Gastrocnemius medialis (tissue), 4 donors: ENCODE results near the gene DOK5. TPM values are rescaled to one million over a fixed set of nuclear protein-coding genes. Genes with fewer than 3 reads are reported as not detected.

Experiments used
- ATAC-seq, 2 donors: fragments of 150-250 bp; one replicate each; pipeline ENCODE4 v1.9.1; 2016
- DNase-seq, 2 donors: peaks; one replicate each; pipeline ENCODE4 v3.0.0-alpha.2; 2019
- H3K27ac ChIP-seq, 4 donors: fragments of 200-600 bp; sonication (generic); 1 replicate in 1 of 4; 2 replicates in 3 of 4; pipeline ENCODE4 v1.5.1; 2016 to 2018; ENCODE audit warnings: mild to moderate bottlenecking in 2 of 4, moderate library complexity in 1 of 4
- H3K27me3 ChIP-seq, 3 donors: fragments of 200-600 bp; sonication (generic) in 2 of 3; 1 replicate in 1 of 3; 2 replicates in 2 of 3; pipeline versions ENCODE4 v1.5.1 to v1.6.0; 2016 to 2019; ENCODE audit warnings: mild to moderate bottlenecking in 1 of 3, moderate library complexity in 1 of 3
- H3K36me3 ChIP-seq, 2 donors: fragments of 200-600 bp; sonication (generic) in 1 of 2; one replicate each; pipeline ENCODE4 v1.5.1; 2017 to 2018
- H3K4me1 ChIP-seq, 2 donors: fragments of 200-600 bp; sonication (generic) in 1 of 2; one replicate each; pipeline ENCODE4 v1.5.1; 2016 to 2017; ENCODE audit warnings: mild to moderate bottlenecking in 2 of 2
- H3K4me3 ChIP-seq, 4 donors: fragments of 200-600 bp; sonication (generic) in 3 of 4; 1 replicate in 1 of 4; 2 replicates in 3 of 4; pipeline ENCODE4 v1.5.1; 2016 to 2019; ENCODE audit warnings: mild to moderate bottlenecking in 2 of 4
- H3K9me3 ChIP-seq, 3 donors: fragments of 200-600 bp; sonication (generic) in 2 of 3; 1 replicate in 1 of 3; 2 replicates in 2 of 3; pipeline ENCODE4 v1.5.1; 2016 to 2019
- CTCF ChIP-seq, 5 experiments: fragments of 450-650 bp in 3 of 5; fragments of 200-600 bp in 2 of 5; sonication (generic) in 2 of 5; IDR thresholded peaks in 4 of 5; conservative IDR thresholded peaks in 1 of 5; 1 replicate in 4 of 5; 2 replicates in 1 of 5; pipeline ENCODE4 v1.5.1; 2016 to 2019; ENCODE audit warnings: antibody characterized with exemption in 5 of 5, mild to moderate bottlenecking in 3 of 5, moderate library complexity in 3 of 5
- POLR2A ChIP-seq, 2 donors: fragments of 450-650 bp; IDR thresholded peaks; one replicate each; pipeline ENCODE4 v1.6.1; 2017; ENCODE audit warnings: antibody characterized with exemption in 2 of 2, mild to moderate bottlenecking in 2 of 2, moderate library complexity in 2 of 2
- in situ Hi-C, 4 donors: fragments of 200-750 bp; cut with MboI; loops; one replicate each; pipeline versions ENCODE4 v1.15.0 to v1.8.0; 2017; ENCODE audit warnings: low sequenced_read_pairs in 4 of 4
- intact Hi-C: fragments of 100-400 bp; cut with DNase I; formaldehyde crosslinking; loops from one replicate; pipeline ENCODE4 v1.15.1; 2023; ENCODE audit warnings: low total_unique reads
- total RNA-seq, 4 donors: library from RNA; depleted of rRNA; stranded (reverse); fragments of >200 nt; gene quantifications; one replicate each; pipeline versions ENCODE4 v1.1.0 to v1.2.3, GENCODE V29; 2016

The DOK5 gene
- total RNA-seq, 4 donors from 2014 or later: 1.2 to 12.7 (median 7.4) TPM

- TF ChIP-seq CTCF (IDR thresholded peaks at IDR 0.05 in 4 of 5, conservative IDR thresholded peaks at IDR 0.05 in 1 of 5) (no peak), POLR2A (IDR thresholded peaks at IDR 0.05) (no peak)
- Histone ChIP-seq H3K4me3 (no peak overlapping the region), H3K4me1 (peaks cover 16 to 21% of the 10 kb centered on the region in 2 donors), H3K27ac (no peak overlapping the region), H3K36me3 (no peaks in the 10 kb centered on the region), H3K27me3 (no peaks in the 10 kb centered on the region), H3K9me3 (no peaks in the 10 kb centered on the region)
- in situ Hi-C loops (no loop called here), intact Hi-C loops (loop anchor here (10.0 kb wide), 1 partner anchor 146 kb away; the partner anchor contains the start of gene DOK5)
- no peak for ATAC-seq
- DNase-seq: no peak
Observed at GRCh38 chr20:54620611-54621010, 145.2 kb downstream of the DOK5 start.

- TF ChIP-seq POLR2A (IDR thresholded peaks at IDR 0.05): no peak
- no peak for TF ChIP-seq CTCF (IDR thresholded peaks at IDR 0.05 in 4 of 5, conservative IDR thresholded peaks at IDR 0.05 in 1 of 5)
- intact Hi-C loops (loop anchor here (10.0 kb wide), 1 partner anchor 148 kb away; the partner anchor contains the start of gene DOK5), in situ Hi-C loops (no loop called here)
- DNase-seq: no peak
- Histone ChIP-seq H3K4me3 (no peak overlapping the region), H3K27ac (no peak overlapping the region), H3K9me3 (no peaks in the 10 kb centered on the region), H3K27me3 (no peaks in the 10 kb centered on the region), H3K36me3 (no peaks in the 10 kb centered on the region), H3K4me1 (peaks cover 16 to 21% of the 10 kb centered on the region in 2 donors)
- ATAC-seq: no peak
Observed at GRCh38 chr20:54622333-54623295, 147.2 kb downstream of the DOK5 start.

GRCh38 chr20:54623991-54624569 is 148.7 kb downstream of the DOK5 start:
- Histone ChIP-seq H3K36me3 (no peaks in the 10 kb centered on the region), H3K27ac (no peak overlapping the region), H3K9me3 (no peaks in the 10 kb centered on the region), H3K4me3 (no peak overlapping the region), H3K27me3 (no peaks in the 10 kb centered on the region), H3K4me1 (peaks cover 15 to 24% of the 10 kb centered on the region in 2 donors)
- TF ChIP-seq CTCF (IDR thresholded peaks at IDR 0.05 in 4 of 5, conservative IDR thresholded peaks at IDR 0.05 in 1 of 5) (no peak), POLR2A (IDR thresholded peaks at IDR 0.05) (no peak)
- in situ Hi-C loops: no loop called here
- intact Hi-C loops: loop anchor here (10.0 kb wide), 1 partner anchor 149 kb away; the partner anchor contains the start of gene DOK5
- DNase-seq (no peak), ATAC-seq (no peak)

- no peak overlapping the region for H3K27ac ChIP-seq
- TF ChIP-seq POLR2A (IDR thresholded peaks at IDR 0.05): no peak
- TF ChIP-seq CTCF (IDR thresholded peaks at IDR 0.05 in 4 of 5, conservative IDR thresholded peaks at IDR 0.05 in 1 of 5): no peak
- H3K4me3 ChIP-seq: no peak overlapping the region
- no peaks in the 10 kb centered on the region for H3K9me3 ChIP-seq
- in situ Hi-C loops: loop anchor here in 3 of 4 donors (25.0 kb wide), 2 partner anchors 163 to 513 kb away; no protein-coding TSS in a partner anchor
- DNase-seq (no peak), ATAC-seq (no peak)
- no peaks in the 10 kb centered on the region for H3K36me3 ChIP-seq
- intact Hi-C loops: loop anchor here (10.0 kb wide), 1 partner anchor 150 kb away; the partner anchor contains the start of gene DOK5
- peaks cover 7 to 26% of the 10 kb centered on the region in 2 donors for H3K4me1 ChIP-seq
- no peaks in the 10 kb centered on the region for H3K27me3 ChIP-seq
Observed at GRCh38 chr20:54624706-54625390, 149.5 kb downstream of the DOK5 start.
